ENCODE data around the gene POLA1.

The POLA1 gene

GRCh38 chrX:24646745-24647182, 47.0 kb upstream of the POLA1 start (continued):
- no peak for TF ChIP-seq BCL6B (tag by site-specific recombination; IDR thresholded peaks at IDR 0.05)

- Histone ChIP-seq H3K36me3 (ENCODE audit: control insufficient read depth in 2 of 2, insufficient read depth in 1 of 2, low read length in 2 of 2) (no peaks in the 10 kb centered on the region), H3K4me3 (ENCODE audit: low read depth, low read length) (no peak within 1 kb of the TSS), H3K4me1 (ENCODE audit: control insufficient read depth, insufficient read depth, low read length) (peaks cover 4% of the 10 kb centered on the region; the same call in 1 of the 2 replicates), H3K9me3 (ENCODE audit: control insufficient read depth, insufficient read depth, low read depth, low read length) (no peaks in the 10 kb centered on the region), H3K27ac (ENCODE audit: extremely low read depth, low read depth, low read length) (no peak within 1 kb of the TSS)
- ChIA-PET CTCF (interaction anchor here (0.6 kb wide), 1 partner anchor 384 kb away, joined by 3 read pairs; no protein-coding TSS in a partner anchor), POLR2A (no interaction called here)
- TF ChIP-seq ZFP41 (tag by site-specific recombination; IDR thresholded peaks at IDR 0.05; ENCODE audit: borderline replicate concordance), result no peak
- TF ChIP-seq ZNF473 (tag by site-specific recombination; IDR thresholded peaks at IDR 0.05), result no peak
- TF ChIP-seq BCL11A (tag by site-specific recombination; IDR thresholded peaks at IDR 0.05; ENCODE audit: low read depth), result no peak
- no peak for TF ChIP-seq REST (tag by site-specific recombination; IDR thresholded peaks at IDR 0.05)
- no peak for TF ChIP-seq HIC1 (tag by site-specific recombination; IDR thresholded peaks at IDR 0.05)
- TF ChIP-seq OVOL3 (tag by site-specific recombination; IDR thresholded peaks at IDR 0.05), result no peak
- no peak for TF ChIP-seq ZNF174 (tag by site-specific recombination; IDR thresholded peaks at IDR 0.05)
- TF ChIP-seq ZNF2 (tag by site-specific recombination; IDR thresholded peaks at IDR 0.05), result no peak
- TF ChIP-seq ZSCAN30 (tag by site-specific recombination; IDR thresholded peaks at IDR 0.05), result no peak
- no peak for TF ChIP-seq INSM2 (tag by site-specific recombination; IDR thresholded peaks at IDR 0.05)
- TF ChIP-seq SCRT2 (tag by site-specific recombination; IDR thresholded peaks at IDR 0.05), result no peak
- no peak for TF ChIP-seq ZIC2 (tag by site-specific recombination; IDR thresholded peaks at IDR 0.05)
- TF ChIP-seq ZNF350 (tag by site-specific recombination; IDR thresholded peaks at IDR 0.05), result no peak
- no peak for TF ChIP-seq ZNF571 (tag by site-specific recombination; IDR thresholded peaks at IDR 0.05)
- no peak for TF ChIP-seq ZNF416 (tag by site-specific recombination; IDR thresholded peaks at IDR 0.05)
- no peak for TF ChIP-seq ZNF341 (tag by site-specific recombination; IDR thresholded peaks at IDR 0.05; ENCODE audit: low read depth)
- no peak for TF ChIP-seq ZNF501 (tag by site-specific recombination; IDR thresholded peaks at IDR 0.05)
- TF ChIP-seq ZNF155 (tag by site-specific recombination; IDR thresholded peaks at IDR 0.05), result no peak
- TF ChIP-seq HOXA7 (CRISPR knock-in tag; IDR thresholded peaks at IDR 0.05; ENCODE audit: borderline replicate concordance), result no peak
- no peak for TF ChIP-seq ZNF629 (tag by site-specific recombination; IDR thresholded peaks at IDR 0.05)
Measured at GRCh38 chrX:24647257-24648058, 46.3 kb upstream of the POLA1 start, which contains the start of gene PCYT1B. TSS of gene PCYT1B (minus strand) at chrX:24647347. CDS start at chrX:24647105, 242 bp downstream.
